HEK293T (cell line): ENCODE data around the gene ENDOD1.

Experiments used
- BHLHE40 ChIP-seq: fragments of 450-650 bp; IDR thresholded peaks from 2 replicates; pipeline ENCODE4 v1.6.1; 2016; ENCODE audit warnings: mild to moderate bottlenecking, moderate library complexity, borderline replicate concordance
- FOXK2 ChIP-seq: fragments of 450-650 bp; IDR thresholded peaks from 2 replicates; pipeline ENCODE4 v1.6.1; 2016; ENCODE audit warnings: mild to moderate bottlenecking
- FOXM1 ChIP-seq: fragments of 450-650 bp; IDR thresholded peaks from 2 replicates; pipeline ENCODE4 v1.6.1; 2017; ENCODE audit warnings: mild to moderate bottlenecking, borderline replicate concordance
- NFRKB ChIP-seq: fragments of 450-650 bp; IDR thresholded peaks from 2 replicates; pipeline ENCODE4 v1.6.1; 2016; ENCODE audit warnings: mild to moderate bottlenecking, moderate library complexity
- SP1 ChIP-seq: fragments of 450-650 bp; IDR thresholded peaks from 2 replicates; pipeline ENCODE4 v1.6.1; 2017
- SUZ12 ChIP-seq: fragments of 450-650 bp; IDR thresholded peaks from 2 replicates; pipeline ENCODE4 v1.6.1; 2016; ENCODE audit warnings: mild to moderate bottlenecking
- ZNF384 ChIP-seq: fragments of 450-650 bp; IDR thresholded peaks from 2 replicates; pipeline ENCODE4 v1.6.1; 2016

GRCh38 chr11:95148938-95149337, 59.3 kb downstream of the ENDOD1 start:
- TF ChIP-seq ZNF384 (no peak), SP1 (no peak), NFRKB (no peak), BHLHE40 (no peak), FOXM1 (no peak), SUZ12 (no peak), FOXK2 (no peak)
